B cell (primary cell): ENCODE data around the gene PUM2. TPM values are rescaled to one million over a fixed set of nuclear protein-coding genes. Genes with fewer than 3 reads are reported as not detected.

ENCODE experiments used
- ATAC-seq: fragments of 200-7000 bp; cut with Tn5 transposase; one replicate; pipeline ENCODE4 v1.10.0; 2021; ENCODE audit warnings: low read depth, mild to moderate bottlenecking, moderate number of reproducible peaks, moderate library complexity
- CTCF ChIA-PET: fragments of 350-600 bp; sonication (Branson Sonifier 250); formaldehyde crosslinking; loops from one replicate; lab custom pipeline; 2021; ENCODE audit warnings: antibody characterized with exemption, inconsistent platforms; lab: Charles Lee
- POLR2A ChIA-PET: fragments of 350-600 bp; sonication (Branson Sonifier 250); formaldehyde crosslinking; loops from one replicate; lab custom pipeline; 2021; ENCODE audit warnings: antibody characterized with exemption; lab: Charles Lee
- DNase-seq: peaks from one replicate; pipeline ENCODE4 v3.0.0; 2013
- H2AFZ ChIP-seq: 2 replicates; pipeline ENCODE4 v1.6.1; 2012; ENCODE audit warnings: mild to moderate bottlenecking, low read depth, low read length; ENCODE audit not compliant: insufficient read depth, poor library complexity, severe bottlenecking
- H3K27ac ChIP-seq, 2 donors: 1 replicate in 1 of 2; 2 replicates in 1 of 2; pipeline ENCODE4 v1.5.1; 2012 to 2013; ENCODE audit warnings: low read length in 2 of 2, mild to moderate bottlenecking in 2 of 2, moderate library complexity in 1 of 2
- H3K27me3 ChIP-seq, 4 experiments: fragments of 200-600 bp in 1 of 4; sonication (generic) in 1 of 4; replicated peaks in 1 of 4; 1 replicate in 2 of 4; 2 replicates in 2 of 4; pipeline versions ENCODE4 v1.6.1 to v1.7.0; 2013 to 2016; ENCODE audit warnings: low read length in 3 of 4, mild to moderate bottlenecking in 2 of 4, mixed read lengths in 1 of 4, moderate library complexity in 1 of 4; ENCODE audit not compliant: insufficient read depth in 4 of 4, control insufficient read depth in 3 of 4; ENCODE audit errors: control extremely low read depth in 1 of 4
- H3K36me3 ChIP-seq, 2 experiments: replicated peaks in 1 of 2; 1 replicate in 1 of 2; 2 replicates in 1 of 2; pipeline versions ENCODE4 v1.6.1 to v1.7.1; 2013; ENCODE audit warnings: low read length in 1 of 2; ENCODE audit not compliant: insufficient read depth in 2 of 2, control insufficient read depth in 1 of 2; ENCODE audit errors: control extremely low read depth in 1 of 2, extremely low read depth in 1 of 2
- H3K4me1 ChIP-seq, 2 donors: fragments of 200-600 bp in 1 of 2; sonication (generic) in 1 of 2; 1 replicate in 1 of 2; 2 replicates in 1 of 2; pipeline versions ENCODE4 v1.5.1 to v1.6.1; 2013 to 2017; ENCODE audit warnings: low read length in 2 of 2; ENCODE audit not compliant: control insufficient read depth in 2 of 2, insufficient read depth in 2 of 2
- H3K4me2 ChIP-seq: replicated peaks from 2 replicates; pipeline ENCODE3; 2012; ENCODE audit warnings: mild to moderate bottlenecking, low read depth, low read length; ENCODE audit not compliant: poor library complexity, severe bottlenecking
- H3K4me3 ChIP-seq, 5 experiments: fragments of 200-600 bp in 1 of 5; sonication (generic) in 1 of 5; 1 replicate in 3 of 5; 2 replicates in 2 of 5; pipeline versions ENCODE4 v1.5.1 to v1.7.0; 2011 to 2016; ENCODE audit warnings: low read length in 4 of 5, mild to moderate bottlenecking in 4 of 5, low read depth in 2 of 5, control low read depth in 1 of 5, moderate library complexity in 1 of 5; ENCODE audit not compliant: insufficient read depth in 1 of 5; ENCODE audit errors: control extremely low read depth in 1 of 5, extremely low read depth in 1 of 5
- H3K79me2 ChIP-seq: fragments of 200-600 bp; sonication (generic); one replicate; pipeline ENCODE4 v1.6.0; 2016; ENCODE audit warnings: low read length; ENCODE audit not compliant: control insufficient read depth, insufficient read depth
- H3K9ac ChIP-seq: fragments of 200-600 bp; sonication (generic); 2 replicates; pipeline ENCODE4 v1.6.1; 2017; ENCODE audit warnings: mild to moderate bottlenecking, low read length, moderate library complexity
- H3K9me3 ChIP-seq, 3 donors: one replicate each; pipeline versions ENCODE4 v1.6.1 to v1.7.1; 2013; ENCODE audit warnings: low read length in 2 of 3; ENCODE audit not compliant: control insufficient read depth in 2 of 3, insufficient read depth in 1 of 3; ENCODE audit errors: control extremely low read depth in 1 of 3
- H4K20me1 ChIP-seq: 2 replicates; pipeline ENCODE4 v1.6.0; 2012; ENCODE audit warnings: mild to moderate bottlenecking, low read length; ENCODE audit not compliant: insufficient read depth, control insufficient read depth, poor library complexity, severe bottlenecking
- H3K27ac Mint-ChIP-seq: one replicate; pipeline ENCODE4 v1.8.0; 2021; ENCODE audit warnings: mixed read lengths
- H3K27me3 Mint-ChIP-seq: one replicate; pipeline ENCODE4 v1.8.0; 2021; ENCODE audit warnings: mixed read lengths
- H3K4me1 Mint-ChIP-seq: one replicate; pipeline ENCODE4 v1.8.0; 2021; ENCODE audit warnings: mixed read lengths
- H3K4me3 Mint-ChIP-seq: one replicate; pipeline ENCODE4 v1.8.0; 2021; ENCODE audit warnings: mixed read lengths
- H3K9me3 Mint-ChIP-seq: one replicate; pipeline ENCODE4 v1.8.0; 2022; ENCODE audit warnings: mixed read lengths; ENCODE audit not compliant: insufficient read depth
- EZH2 ChIP-seq: IDR thresholded peaks from 2 replicates; pipeline ENCODE4 v1.6.1; 2012; ENCODE audit warnings: borderline replicate concordance, low read depth, mild to moderate bottlenecking, moderate library complexity, low read length; ENCODE audit not compliant: insufficient read depth, poor library complexity, severe bottlenecking
- WGBS: methylation state at CpG from one replicate; pipeline ENCODE4 v1.1.5; 2013; ENCODE audit warnings: missing lambda C conversion rate; ENCODE audit not compliant: insufficient coverage; 5-methylcytosine and 5-hydroxymethylcytosine counted together
- intact Hi-C: fragments of 100-400 bp; cut with micrococcal nuclease; formaldehyde crosslinking; loops from one replicate; pipeline ENCODE4 v1.10.0; 2022
- polyA plus RNA-seq: library from polyadenylated mRNA; depleted of rRNA; stranded (reverse); fragments of >200 nt; gene quantifications from 2 replicates; pipeline ENCODE4 v1.2.3, GENCODE V29; 2012
- total RNA-seq, 2 donors: library from RNA; stranded (reverse); fragments of 120-200 nt in 1 of 2; gene quantifications; 1 replicate in 1 of 2; 2 replicates in 1 of 2; pipeline versions ENCODE4 v1.2.3 to v1.2.4, GENCODE V29; 2013 to 2022
- TF ChIP-seq, protein P1 (sequence below): fragments of 200-600 bp; IDR thresholded peaks from one replicate; pipeline ENCODE4 v1.8.0; 2022; ENCODE audit warnings: antibody characterized with exemption, mild to moderate bottlenecking

The PUM2 gene
- total and polyA plus RNA-seq, 2 donors (not counting 1 experiment from before 2014, with no cell fraction given) = 21.1 to 151 TPM

DNA sequence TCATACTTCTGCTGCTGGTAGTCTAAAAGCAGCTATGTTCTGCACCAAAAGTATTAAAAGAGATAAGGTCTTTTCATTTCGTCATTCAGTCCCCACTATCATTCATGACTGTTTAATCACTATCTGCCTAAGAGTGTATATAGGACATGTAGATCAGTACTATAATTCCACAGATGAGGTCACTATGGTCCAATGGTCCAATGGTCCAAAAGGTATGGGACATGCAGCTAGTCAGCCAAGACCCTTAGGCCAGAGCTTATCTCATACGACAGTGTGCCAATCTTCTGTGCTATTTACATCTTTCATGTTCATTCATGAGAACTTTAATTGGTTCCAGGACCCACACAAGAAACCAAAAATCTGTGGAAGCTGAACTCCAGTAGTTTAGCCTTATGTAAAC is 83.1 kb downstream of the PUM2 start:
- no peak overlapping the region for H3K9ac ChIP-seq
- Mint-ChIP-seq H3K27me3 (no peaks in the 10 kb centered on the region), H3K4me1 (peaks cover 1% of the 10 kb centered on the region), H3K9me3 (no peaks in the 10 kb centered on the region), H3K4me3 (no peak overlapping the region), H3K27ac (no peak overlapping the region)
- no peaks in the 10 kb centered on the region for H3K4me1 ChIP-seq
- POLR2A ChIA-PET = no interaction called here
- CTCF ChIA-PET = no interaction called here
- H3K27ac ChIP-seq = no peak overlapping the region
- DNase-seq (no peak), ATAC-seq (no peak)
- no peak overlapping the region for H3K4me3 ChIP-seq
- no peak overlapping the region for H2AFZ ChIP-seq
- H3K36me3 ChIP-seq = peaks cover 16% of the 10 kb centered on the region in 2 experiments
- H4K20me1 ChIP-seq = no peaks in the 10 kb centered on the region
- H3K79me2 ChIP-seq = no peaks in the 10 kb centered on the region
- TF ChIP-seq EZH2 = no peak
- TF ChIP-seq, protein P1, sequence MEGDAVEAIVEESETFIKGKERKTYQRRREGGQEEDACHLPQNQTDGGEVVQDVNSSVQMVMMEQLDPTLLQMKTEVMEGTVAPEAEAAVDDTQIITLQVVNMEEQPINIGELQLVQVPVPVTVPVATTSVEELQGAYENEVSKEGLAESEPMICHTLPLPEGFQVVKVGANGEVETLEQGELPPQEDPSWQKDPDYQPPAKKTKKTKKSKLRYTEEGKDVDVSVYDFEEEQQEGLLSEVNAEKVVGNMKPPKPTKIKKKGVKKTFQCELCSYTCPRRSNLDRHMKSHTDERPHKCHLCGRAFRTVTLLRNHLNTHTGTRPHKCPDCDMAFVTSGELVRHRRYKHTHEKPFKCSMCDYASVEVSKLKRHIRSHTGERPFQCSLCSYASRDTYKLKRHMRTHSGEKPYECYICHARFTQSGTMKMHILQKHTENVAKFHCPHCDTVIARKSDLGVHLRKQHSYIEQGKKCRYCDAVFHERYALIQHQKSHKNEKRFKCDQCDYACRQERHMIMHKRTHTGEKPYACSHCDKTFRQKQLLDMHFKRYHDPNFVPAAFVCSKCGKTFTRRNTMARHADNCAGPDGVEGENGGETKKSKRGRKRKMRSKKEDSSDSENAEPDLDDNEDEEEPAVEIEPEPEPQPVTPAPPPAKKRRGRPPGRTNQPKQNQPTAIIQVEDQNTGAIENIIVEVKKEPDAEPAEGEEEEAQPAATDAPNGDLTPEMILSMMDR = no peak
- intact Hi-C loops = no loop called here
- H3K4me2 ChIP-seq = no peak overlapping the region
- H3K27me3 ChIP-seq = no peaks in the 10 kb centered on the region
- no peaks in the 10 kb centered on the region for H3K9me3 ChIP-seq
- 92% methylated on average over 1 of the region's 2 CpGs for WGBS

DNA sequence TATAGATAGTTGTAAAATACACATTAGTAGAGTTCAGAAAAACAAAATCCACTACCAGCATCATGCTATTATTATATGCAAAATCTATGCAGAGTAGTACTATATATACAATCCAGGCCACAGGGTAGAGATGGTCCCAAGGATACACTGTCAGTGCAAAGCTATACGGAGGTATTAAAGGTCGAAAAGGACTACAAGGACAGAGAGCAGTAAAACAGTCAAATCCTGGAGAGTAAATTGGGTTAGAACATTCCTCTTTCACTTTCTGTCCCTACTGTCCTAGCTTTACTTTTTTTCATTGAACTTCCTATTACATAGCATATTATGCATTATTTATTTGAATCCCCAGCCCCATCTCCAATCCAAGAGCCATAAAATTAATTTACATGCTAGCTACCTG is 86.0 kb downstream of the PUM2 start:
- POLR2A ChIA-PET = no interaction called here
- no peak for ATAC-seq
- CTCF ChIA-PET = interaction anchor here (0.6 kb wide), 1 partner anchor 147 kb away, joined by 3 read pairs; no protein-coding TSS in a partner anchor
- H3K4me1 ChIP-seq = no peaks in the 10 kb centered on the region
- no peak overlapping the region for H3K9ac ChIP-seq
- H3K79me2 ChIP-seq = no peaks in the 10 kb centered on the region
- H3K4me2 ChIP-seq = no peak overlapping the region
- no peak overlapping the region for H3K4me3 Mint-ChIP-seq
- no peak for TF ChIP-seq EZH2
- TF ChIP-seq, protein P1 = no peak
- H3K27me3 ChIP-seq = no peaks in the 10 kb centered on the region
- no peaks in the 10 kb centered on the region for H3K9me3 ChIP-seq
- H3K36me3 ChIP-seq = peaks cover 19 to 31% of the 10 kb centered on the region in 2 experiments
- no peak for DNase-seq
- no peak overlapping the region for H2AFZ ChIP-seq
- H4K20me1 ChIP-seq = no peaks in the 10 kb centered on the region
- no peaks in the 10 kb centered on the region for H3K4me1 Mint-ChIP-seq
- no peak overlapping the region for H3K27ac Mint-ChIP-seq
- H3K27ac ChIP-seq = no peak overlapping the region
- no peaks in the 10 kb centered on the region for H3K27me3 Mint-ChIP-seq
- no peak overlapping the region for H3K4me3 ChIP-seq
- intact Hi-C loops = no loop called here
- no CpG with 5 or more reads among the region's 2 CpGs for WGBS
- H3K9me3 Mint-ChIP-seq = no peaks in the 10 kb centered on the region
